GM12878 (cell line): Measurements from ENCODE around the gene CACNA1G. TPM values are rescaled to one million over a fixed set of nuclear protein-coding genes. Genes with fewer than 3 reads are reported as not detected.

ENCODE experiments used
- ATAC-seq: fragments of 200-7000 bp; cut with Tn5 transposase; 3 replicates; pipeline ENCODE4 v1.9.1; 2020; ENCODE audit warnings: mild to moderate bottlenecking, moderate library complexity
- BruUV-seq: library from RNA; stranded (reverse); fragments of 400-500 nt; replicated peaks from 2 replicates; lab custom pipeline; 2021; lab: Mats Ljungman, UMichigan
- CTCF ChIA-PET: fragments of 300-600 bp; sonication (Branson Sonifier 250); formaldehyde crosslinking; extraction: SDS; loops from one replicate; lab custom pipeline; 2021; ENCODE audit warnings: inconsistent platforms; lab: Yijun Ruan, JAX
- POLR2A ChIA-PET: fragments of 350-600 bp; formaldehyde crosslinking; extraction: SDS; loops from one replicate; lab custom pipeline; 2021; ENCODE audit warnings: inconsistent platforms; lab: Charles Lee
- RAD21 ChIA-PET: fragments of 300-600 bp; sonication (Branson Sonifier 250); formaldehyde crosslinking; loops from one replicate; lab custom pipeline; 2023; ENCODE audit warnings: antibody characterized with exemption; ENCODE audit not compliant: unreplicated experiment; lab: Charles Lee
- SMC1A ChIA-PET: fragments of 300-600 bp; sonication (Branson Sonifier 250); formaldehyde crosslinking; loops from one replicate; lab custom pipeline; 2023; ENCODE audit not compliant: unreplicated experiment, uncharacterized antibody; lab: Charles Lee
- DNase-seq: peaks from one replicate; pipeline ENCODE4 v3.0.0-alpha.2; 2011; ENCODE audit warnings: low read depth, low spot score
- FAIRE-seq: peaks from 3 replicates; lab custom pipeline; 2011; peaks lifted over from hg19 to GRCh38; lab: Jason Lieb, UNC
- H2AFZ ChIP-seq: 2 replicates; pipeline ENCODE4 v1.6.0; 2011; ENCODE audit warnings: low read depth, low read length, control low read depth; ENCODE audit not compliant: control insufficient read depth
- H3K27ac ChIP-seq: 2 replicates; pipeline ENCODE4 v1.5.1; 2011; ENCODE audit warnings: control low read depth; ENCODE audit not compliant: control insufficient read depth, insufficient read depth
- H3K27me3 ChIP-seq, 2 experiments: replicated peaks in 1 of 2; 2 replicates each; pipeline versions ENCODE4 v1.6.0 to v1.6.1; 2011; ENCODE audit warnings: low read length in 1 of 2; ENCODE audit not compliant: control insufficient read depth in 2 of 2, insufficient read depth in 2 of 2
- H3K36me3 ChIP-seq, 2 experiments: 2 replicates each; pipeline ENCODE4 v1.5.1; 2011; ENCODE audit warnings: low read length in 1 of 2; ENCODE audit not compliant: control insufficient read depth in 2 of 2, insufficient read depth in 2 of 2
- H3K4me1 ChIP-seq: 2 replicates; pipeline ENCODE4 v1.6.1; 2011; ENCODE audit warnings: mild to moderate bottlenecking, low read length, moderate library complexity, mixed read lengths; ENCODE audit not compliant: control insufficient read depth, insufficient read depth
- H3K4me2 ChIP-seq: 2 replicates; pipeline ENCODE4 v1.6.0; 2011; ENCODE audit warnings: control low read depth; ENCODE audit not compliant: control insufficient read depth, insufficient read depth
- H3K4me3 ChIP-seq: fragments of 200-600 bp; sonication (generic); 2 replicates; pipeline ENCODE4 v1.5.1; 2016
- H3K79me2 ChIP-seq: 2 replicates; pipeline ENCODE4 v1.6.0; 2011; ENCODE audit warnings: low read length; ENCODE audit not compliant: control insufficient read depth, insufficient read depth
- H3K9ac ChIP-seq: 2 replicates; pipeline ENCODE4 v1.8.0; 2011; ENCODE audit warnings: low read length, control low read depth, mixed read lengths; ENCODE audit not compliant: control insufficient read depth, insufficient read depth
- H3K9me3 ChIP-seq: replicated peaks from 3 replicates; pipeline ENCODE4 v1.5.1; 2011; ENCODE audit warnings: mild to moderate bottlenecking, low read length; ENCODE audit not compliant: control insufficient read depth, insufficient read depth
- H4K20me1 ChIP-seq: 2 replicates; pipeline ENCODE4 v1.6.0; 2011; ENCODE audit not compliant: control insufficient read depth, insufficient read depth
- BACH1 ChIP-seq: fragments of 450-650 bp; IDR thresholded peaks from 2 replicates; pipeline ENCODE4 v1.6.1; 2017; ENCODE audit warnings: mild to moderate bottlenecking, borderline replicate concordance
- CBX5 ChIP-seq: sonication (generic); IDR thresholded peaks from 2 replicates; pipeline ENCODE4 v1.6.1; 2016; ENCODE audit warnings: low read depth, moderate library complexity, mild to moderate bottlenecking, inconsistent platforms
- CREM ChIP-seq: IDR thresholded peaks from 2 replicates; pipeline ENCODE4 v1.6.1; 2014; ENCODE audit warnings: antibody characterized with exemption, low read depth
- DPF2 ChIP-seq: fragments of 450-650 bp; IDR thresholded peaks from 2 replicates; pipeline ENCODE4 v1.6.1; 2017; ENCODE audit warnings: mild to moderate bottlenecking
- FOS ChIP-seq: IDR thresholded peaks from 3 replicates; pipeline ENCODE4 v1.6.1; 2011; ENCODE audit warnings: borderline replicate concordance; ENCODE audit not compliant: insufficient read length; ENCODE audit errors: extremely low read depth
- FOXM1 ChIP-seq: IDR thresholded peaks from 2 replicates; pipeline ENCODE4 v1.6.1; 2012; ENCODE audit warnings: low read depth, mild to moderate bottlenecking, inconsistent platforms, low read length, moderate library complexity
- MTA3 ChIP-seq: IDR thresholded peaks from 2 replicates; pipeline ENCODE4 v1.6.1; 2012; ENCODE audit warnings: low read length, inconsistent platforms, borderline replicate concordance
- NFIC ChIP-seq: IDR thresholded peaks from 2 replicates; pipeline ENCODE4 v1.6.1; 2012; ENCODE audit warnings: low read depth, mild to moderate bottlenecking, inconsistent platforms, low read length, moderate library complexity
- NFYA ChIP-seq: IDR thresholded peaks from 2 replicates; pipeline ENCODE4 v1.6.1; 2011; ENCODE audit warnings: low read depth, mild to moderate bottlenecking, low read length, improper control_type of control experiment, borderline replicate concordance
- NRF1 ChIP-seq: conservative IDR thresholded peaks from 2 replicates; pipeline ENCODE4 v1.6.1; 2011; ENCODE audit warnings: mild to moderate bottlenecking, low read depth, low read length, improper control_type of control experiment
- POLR2A ChIP-seq: IDR thresholded peaks from 2 replicates; pipeline ENCODE4 v1.6.1; 2011; ENCODE audit warnings: low read depth, mild to moderate bottlenecking, low read length
- POLR2AphosphoS5 ChIP-seq: IDR thresholded peaks from 2 replicates; pipeline ENCODE4 v1.6.1; 2011; ENCODE audit warnings: mild to moderate bottlenecking, low read length, inconsistent platforms
- SREBF1 ChIP-seq: IDR thresholded peaks from 2 replicates; pipeline ENCODE4 v1.6.1; 2012; ENCODE audit warnings: mild to moderate bottlenecking, low read length
- TBL1XR1 ChIP-seq: IDR thresholded peaks from 2 replicates; pipeline ENCODE4 v1.6.1; 2012; ENCODE audit warnings: low read depth, low read length, improper control_type of control experiment
- ZNF24 ChIP-seq: fragments of 450-650 bp; IDR thresholded peaks from 2 replicates; pipeline ENCODE4 v1.6.1; 2017; ENCODE audit warnings: antibody characterized with exemption, mild to moderate bottlenecking
- WGBS: methylation state at CpG from one replicate; pipeline ENCODE4 v1.1.6; 2016; ENCODE audit warnings: low lambda C conversion rate; ENCODE audit not compliant: insufficient replicate concordance, insufficient coverage; ENCODE audit errors: missing lambda C conversion rate; 5-methylcytosine and 5-hydroxymethylcytosine counted together
- in situ Hi-C: fragments of 300-500 bp; cut with MboI; formaldehyde crosslinking; loops from 9 replicates; pipeline ENCODE4 v1.14.3; 2018; ENCODE audit warnings: mixed read lengths
- intact Hi-C: fragments of 100-400 bp; cut with micrococcal nuclease; formaldehyde crosslinking; loops from one replicate; pipeline ENCODE4 v1.14.2; 2022; ENCODE audit not compliant: unreplicated experiment
- polyA plus RNA-seq, 11 experiments: library from polyadenylated mRNA; depleted of rRNA in 4 of 11; unstranded in 6 of 11; stranded (reverse) in 5 of 11; fragments of >200 nt; fragmentation: Nextera tagmentation in 4 of 11; fragmentation: Illumina TruSeq in 1 of 11; extraction: Ambion mirVana in 4 of 11; extraction: Trizol in 1 of 11; gene quantifications; 1 replicate in 1 of 11; 2 replicates in 10 of 11; pipeline versions ENCODE4 v1.2.1 to v1.2.3, GENCODE V29; 2011 to 2016; ENCODE audit warnings: inconsistent platforms in 2 of 11, missing spikeins in 2 of 11, low read depth in 1 of 11
- total RNA-seq, 4 experiments: library from RNA; depleted of rRNA in 3 of 4; stranded (reverse); fragments of >200 nt in 3 of 4; fragmentation: Illumina TruSeq in 1 of 4; extraction: Trizol in 1 of 4; gene quantifications; 2 replicates each; pipeline versions ENCODE4 v1.2.1 to v1.2.3, GENCODE V29; 2013 to 2021
- TF ChIP-seq, protein P1 (sequence below): fragments of 150-350 bp; IDR thresholded peaks from 2 replicates; pipeline ENCODE4 v1.6.1; 2016; ENCODE audit warnings: low read depth, low read length

Gene CACNA1G
- total and polyA plus RNA-seq, 10 of the 15 experiments (the other 5 are each of a cell fraction or from before 2014, with no cell fraction given), result 0.03 to 0.15 TPM; not detected in 8

DNA sequence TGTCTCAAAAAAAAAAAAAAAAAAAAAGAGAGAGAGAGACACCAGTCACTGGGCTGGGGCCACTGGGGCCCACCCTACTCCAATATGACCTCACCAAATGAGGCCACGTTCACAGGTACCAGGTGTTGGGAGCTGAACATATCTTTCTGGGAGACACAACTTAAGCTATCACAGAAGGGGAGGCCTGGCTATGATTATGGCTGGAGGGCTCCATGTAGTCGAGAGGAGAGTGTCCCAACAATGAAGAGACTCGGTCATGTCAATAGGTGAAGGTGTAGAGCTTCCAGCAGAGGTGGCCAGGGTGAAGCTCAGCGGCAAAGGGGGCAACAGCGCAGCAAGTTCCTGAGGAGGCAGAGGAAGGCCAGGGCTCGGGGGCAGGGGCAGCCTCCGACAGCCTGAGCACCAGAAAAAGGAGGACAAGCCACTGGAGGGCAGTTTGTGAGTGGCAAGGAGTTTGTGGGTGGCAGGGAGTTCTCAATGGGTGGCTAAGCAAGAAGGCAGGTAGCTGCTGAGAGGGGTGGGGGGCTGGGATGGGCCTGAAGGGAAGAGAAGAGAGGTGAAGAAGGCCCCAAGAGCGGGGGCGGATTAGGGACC, 102.2 kb downstream of the CACNA1G start:
- Histone ChIP-seq H3K27me3 (no peaks in the 10 kb centered on the region), H3K36me3 (no peaks in the 10 kb centered on the region), H3K4me1 (no peaks in the 10 kb centered on the region), H3K79me2 (no peaks in the 10 kb centered on the region), H3K9ac (no peak overlapping the region), H3K4me3 (no peak overlapping the region), H2AFZ (no peak overlapping the region), H4K20me1 (no peaks in the 10 kb centered on the region), H3K4me2 (no peak overlapping the region), H3K27ac (no peak overlapping the region), H3K9me3 (no peaks in the 10 kb centered on the region)
- no peak for DNase-seq
- in situ Hi-C loops, result no loop called here
- FAIRE-seq, result no peak
- ChIA-PET CTCF (interaction anchor here (1.2 kb wide), 1 partner anchor 32 kb away, joined by 4 read pairs; no protein-coding TSS in a partner anchor), RAD21 (no interaction called here), SMC1A (interaction anchor here (1.4 to 1.5 kb wide), 2 partner anchors 32 to 35 kb away, joined by 3 read pairs; no protein-coding TSS in a partner anchor), POLR2A (interaction anchor here (1.1 kb wide), 1 partner anchor 55 kb away, joined by 5 read pairs; no protein-coding TSS in a partner anchor)
- intact Hi-C loops, result no loop called here
- ATAC-seq, result no peak
- WGBS, result 38% methylated on average over 9 of the region's 9 CpGs
- no TSS peak for BruUV-seq
- TF ChIP-seq NRF1, result no peak
- no peak for TF ChIP-seq POLR2AphosphoS5
- TF ChIP-seq POLR2A, result no peak
- TF ChIP-seq NFYA, result no peak
- no peak for TF ChIP-seq TBL1XR1
- TF ChIP-seq MTA3, result no peak
- no peak for TF ChIP-seq FOS
- TF ChIP-seq SREBF1, result no peak
- TF ChIP-seq BACH1, result no peak
- TF ChIP-seq CBX5, result no peak
- TF ChIP-seq, protein P1, sequence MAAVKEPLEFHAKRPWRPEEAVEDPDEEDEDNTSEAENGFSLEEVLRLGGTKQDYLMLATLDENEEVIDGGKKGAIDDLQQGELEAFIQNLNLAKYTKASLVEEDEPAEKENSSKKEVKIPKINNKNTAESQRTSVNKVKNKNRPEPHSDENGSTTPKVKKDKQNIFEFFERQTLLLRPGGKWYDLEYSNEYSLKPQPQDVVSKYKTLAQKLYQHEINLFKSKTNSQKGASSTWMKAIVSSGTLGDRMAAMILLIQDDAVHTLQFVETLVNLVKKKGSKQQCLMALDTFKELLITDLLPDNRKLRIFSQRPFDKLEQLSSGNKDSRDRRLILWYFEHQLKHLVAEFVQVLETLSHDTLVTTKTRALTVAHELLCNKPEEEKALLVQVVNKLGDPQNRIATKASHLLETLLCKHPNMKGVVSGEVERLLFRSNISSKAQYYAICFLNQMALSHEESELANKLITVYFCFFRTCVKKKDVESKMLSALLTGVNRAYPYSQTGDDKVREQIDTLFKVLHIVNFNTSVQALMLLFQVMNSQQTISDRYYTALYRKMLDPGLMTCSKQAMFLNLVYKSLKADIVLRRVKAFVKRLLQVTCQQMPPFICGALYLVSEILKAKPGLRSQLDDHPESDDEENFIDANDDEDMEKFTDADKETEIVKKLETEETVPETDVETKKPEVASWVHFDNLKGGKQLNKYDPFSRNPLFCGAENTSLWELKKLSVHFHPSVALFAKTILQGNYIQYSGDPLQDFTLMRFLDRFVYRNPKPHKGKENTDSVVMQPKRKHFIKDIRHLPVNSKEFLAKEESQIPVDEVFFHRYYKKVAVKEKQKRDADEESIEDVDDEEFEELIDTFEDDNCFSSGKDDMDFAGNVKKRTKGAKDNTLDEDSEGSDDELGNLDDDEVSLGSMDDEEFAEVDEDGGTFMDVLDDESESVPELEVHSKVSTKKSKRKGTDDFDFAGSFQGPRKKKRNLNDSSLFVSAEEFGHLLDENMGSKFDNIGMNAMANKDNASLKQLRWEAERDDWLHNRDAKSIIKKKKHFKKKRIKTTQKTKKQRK, result no peak
- no peak for TF ChIP-seq DPF2
- TF ChIP-seq CREM, result no peak
- no peak for TF ChIP-seq FOXM1
- no peak for TF ChIP-seq ZNF24
- TF ChIP-seq NFIC, result no peak
